Fibroblast of skin of abdomen (primary cell): ENCODE data around the gene SNX10.

Source experiments
- DNase-seq: peaks from one replicate; pipeline ENCODE4 v3.0.0-alpha.2; 2013

Gene SNX10

DNA sequence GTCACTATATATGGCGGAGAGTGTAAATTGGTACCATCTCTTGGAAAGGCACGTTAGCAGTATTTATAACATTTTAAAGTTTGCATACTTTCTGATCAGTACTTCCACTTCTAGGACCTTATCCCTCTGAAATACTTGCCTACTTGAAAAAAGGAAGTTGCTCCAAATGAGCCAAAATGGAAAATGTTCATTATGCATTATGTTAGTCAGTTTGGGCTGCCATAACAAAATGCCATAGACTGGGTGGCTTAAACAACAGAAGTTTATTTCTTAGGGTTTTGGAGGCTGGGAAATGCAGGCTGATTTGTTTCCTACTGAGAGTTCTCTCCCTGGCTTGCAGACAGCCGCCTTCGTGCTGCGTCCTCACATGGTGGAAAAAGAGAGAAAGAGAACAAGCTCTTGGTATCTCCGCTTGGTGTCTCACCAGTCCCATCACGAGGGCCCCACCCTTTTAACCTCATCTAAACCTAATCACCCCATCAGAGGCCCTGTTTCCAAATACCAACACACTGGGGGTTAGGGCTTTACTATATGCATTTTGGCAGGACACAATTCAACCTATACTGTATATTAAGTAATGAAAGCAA lies 6.9 kb downstream of the SNX10 start:
- no peak for DNase-seq

DNA sequence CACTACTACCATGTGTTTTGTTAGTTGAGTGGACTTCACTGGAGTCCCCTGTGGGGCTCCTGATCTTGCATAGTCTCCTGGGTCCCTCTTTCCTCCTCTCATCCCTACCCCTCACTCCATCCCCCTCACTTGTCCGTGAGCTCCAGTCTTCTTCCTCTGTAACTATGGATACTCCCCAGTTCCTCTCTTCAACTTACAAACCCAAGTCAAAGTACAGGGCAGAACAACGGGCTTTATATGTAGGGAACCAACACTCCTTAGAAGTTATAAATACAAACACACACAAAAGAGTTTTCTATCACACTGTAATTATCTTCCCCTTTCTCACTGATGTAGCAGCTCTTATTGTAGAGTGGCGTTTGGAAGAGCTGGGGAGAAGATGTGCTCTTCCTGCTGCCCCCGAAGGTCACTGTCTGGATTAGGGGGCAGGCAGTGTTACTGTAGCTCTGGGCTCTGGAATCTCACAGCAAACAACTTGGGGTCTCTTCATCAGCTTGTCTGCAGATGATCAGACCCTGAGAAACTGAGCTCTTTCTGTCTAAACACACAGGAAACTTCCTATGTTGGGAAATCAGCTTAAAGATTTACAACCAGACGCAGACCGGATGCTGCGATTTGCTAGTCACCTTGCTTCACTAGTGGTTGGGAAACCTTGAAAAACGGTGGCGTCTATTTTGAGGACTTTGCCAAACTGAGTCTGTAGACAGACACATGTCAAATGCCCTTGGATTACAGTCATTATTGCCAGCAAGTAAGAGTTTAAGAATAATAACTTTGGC lies 13.6 kb downstream of the SNX10 start:
- no peak for DNase-seq

DNA sequence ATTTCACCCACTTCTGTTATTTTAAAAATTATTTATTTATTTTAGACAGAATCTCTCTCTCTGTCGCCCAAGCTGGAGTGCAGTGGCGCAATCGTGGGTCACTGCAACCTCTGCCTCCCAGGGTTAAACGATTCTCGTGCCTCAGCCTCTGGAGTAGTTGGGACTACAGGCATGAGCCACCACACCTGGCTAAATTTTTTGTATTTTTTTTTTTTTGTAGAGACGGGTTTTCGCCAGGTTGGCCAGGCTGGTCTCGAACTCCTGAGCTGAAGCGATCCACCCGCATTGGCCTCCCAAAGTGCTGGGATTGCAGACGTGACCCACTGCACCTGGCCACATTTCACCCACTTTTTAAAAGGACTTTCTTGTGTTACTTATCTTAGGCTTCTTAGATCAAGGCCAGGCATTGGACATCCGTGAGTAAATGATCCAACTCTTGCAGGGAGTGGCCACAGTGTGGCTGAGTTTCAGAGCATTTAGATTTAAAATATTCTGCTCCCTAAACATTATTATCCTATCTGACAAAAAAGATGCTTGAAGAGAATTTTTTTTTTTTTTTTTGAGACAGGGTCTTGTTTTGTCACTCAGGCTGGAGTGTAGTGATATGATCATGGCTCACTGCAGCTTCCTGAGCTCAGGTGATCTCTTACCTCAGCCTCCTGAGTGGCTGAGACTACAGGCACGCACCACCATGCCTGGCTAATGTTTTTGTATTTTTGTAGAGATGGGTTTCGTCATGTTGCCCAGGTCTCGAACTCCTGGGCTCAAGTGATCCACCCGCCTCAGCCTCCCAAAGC lies 14.4 kb downstream of the SNX10 start:
- DNase-seq = no peak

DNA sequence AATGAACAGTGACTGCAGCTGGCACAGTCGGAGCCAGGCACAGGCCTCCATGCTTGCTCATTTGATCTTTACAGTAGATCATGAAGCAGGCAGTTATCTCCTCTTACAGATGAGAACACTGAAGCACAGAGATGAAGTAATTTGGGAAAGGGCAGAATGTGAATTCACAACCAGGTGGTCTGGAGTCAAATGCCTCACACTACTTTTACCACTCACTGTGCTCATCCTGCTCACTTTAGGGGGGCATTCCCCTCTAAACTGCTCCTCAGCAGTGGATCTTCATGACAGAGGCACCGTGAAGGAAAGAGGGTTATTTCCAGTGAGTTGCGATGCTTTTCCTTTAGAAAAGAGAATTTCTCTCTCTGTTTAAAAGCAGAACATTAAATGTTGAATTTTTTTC lies 15.1 kb downstream of the SNX10 start:
- DNase-seq = no peak

DNA sequence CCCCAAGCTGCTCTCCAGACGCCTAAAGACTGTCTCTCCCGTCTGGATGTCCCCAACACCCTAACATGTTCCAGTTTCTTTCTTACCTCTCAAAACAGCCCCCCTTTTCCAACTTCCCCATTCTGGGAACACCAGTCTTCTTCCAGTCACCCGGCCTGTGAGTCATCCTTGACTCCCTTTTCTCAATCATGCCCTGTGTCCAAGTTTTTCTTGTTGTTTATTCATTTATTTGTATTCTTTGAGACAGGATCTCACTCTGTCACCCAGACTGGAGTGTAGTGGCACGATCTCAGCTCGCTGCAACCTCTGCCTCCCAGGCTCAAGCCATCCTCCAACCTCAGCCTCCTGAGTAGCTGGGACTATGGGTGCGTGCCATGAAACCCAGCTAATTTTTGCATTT lies 15.6 kb downstream of the SNX10 start:
- no peak for DNase-seq

DNA sequence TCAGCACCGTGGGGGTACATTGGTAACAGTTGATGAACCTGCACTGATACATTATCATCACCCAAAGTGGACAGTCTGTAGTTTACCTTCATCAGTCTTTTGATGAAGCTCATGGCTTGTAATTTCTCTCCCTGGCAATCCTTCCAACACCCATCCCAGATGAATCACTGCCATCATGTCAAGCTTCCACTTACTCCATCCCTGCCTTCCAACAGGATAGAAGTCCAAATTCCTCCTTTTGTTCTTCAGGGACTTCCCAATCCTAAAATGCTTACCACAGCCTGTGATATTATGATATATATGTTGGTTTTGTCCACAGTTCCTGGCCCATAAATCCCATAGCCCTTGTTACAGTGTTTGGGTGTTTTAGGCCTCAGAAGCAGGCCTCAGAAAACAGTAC lies 16.1 kb downstream of the SNX10 start:
- DNase-seq = no peak

DNA sequence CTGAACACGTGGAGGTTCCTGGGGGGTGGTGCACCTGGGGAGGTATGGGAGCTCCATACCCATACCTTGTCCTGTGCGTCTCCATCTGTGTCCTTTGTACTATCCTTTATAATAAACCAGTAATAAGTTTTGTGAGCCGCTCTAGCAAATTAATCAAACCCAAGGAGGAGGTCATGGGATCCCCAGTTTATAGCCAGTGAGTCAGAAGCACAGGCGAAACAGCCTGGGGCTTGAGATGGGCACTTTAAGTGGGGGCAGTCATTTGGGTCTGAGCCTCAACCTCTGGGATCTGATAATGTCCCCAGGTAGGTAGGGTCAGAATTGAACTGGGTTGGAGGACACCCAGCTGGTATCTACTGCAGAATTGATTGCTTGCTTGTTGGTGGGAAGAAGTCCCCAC lies 16.9 kb downstream of the SNX10 start:
- no peak for DNase-seq

DNA sequence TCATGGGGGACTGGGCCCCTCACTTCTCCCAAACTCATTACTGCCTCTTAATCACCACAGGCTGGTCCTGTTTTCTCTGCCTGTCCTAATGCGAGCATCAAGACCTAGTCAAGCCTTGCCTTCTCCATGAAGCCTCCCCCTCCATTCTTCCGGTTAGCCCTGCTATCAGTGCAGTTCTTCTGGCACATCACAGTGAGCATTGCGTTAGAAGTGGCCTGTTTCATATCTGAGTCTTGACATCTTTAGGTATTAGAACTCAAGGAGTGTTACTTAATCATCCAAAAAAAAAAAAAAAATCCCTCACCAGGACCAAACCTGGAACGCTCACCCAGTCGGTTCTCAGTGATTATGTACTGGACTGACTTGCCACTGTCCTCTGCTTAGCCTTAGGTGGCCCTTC lies 17.4 kb downstream of the SNX10 start:
- no peak for DNase-seq

DNA sequence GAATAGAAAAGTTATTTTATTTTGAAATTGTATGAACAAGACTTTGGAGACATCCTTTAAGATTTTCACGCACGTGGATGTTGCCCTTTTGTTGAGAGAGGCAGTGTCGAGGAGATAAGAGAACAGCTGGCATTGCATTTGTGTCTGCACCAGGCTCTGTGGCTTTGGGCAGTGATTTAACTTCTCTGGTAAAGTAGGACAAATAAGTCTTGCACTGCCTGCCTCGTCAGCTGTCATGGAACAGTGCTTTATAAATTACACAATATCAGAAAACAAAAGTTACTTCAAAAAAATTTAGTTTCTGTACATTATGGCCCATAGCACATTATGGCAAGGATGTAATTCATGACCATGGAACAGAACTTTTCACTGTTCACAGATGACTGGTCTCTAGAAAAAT lies 20.1 kb downstream of the SNX10 start:
- no peak for DNase-seq

DNA sequence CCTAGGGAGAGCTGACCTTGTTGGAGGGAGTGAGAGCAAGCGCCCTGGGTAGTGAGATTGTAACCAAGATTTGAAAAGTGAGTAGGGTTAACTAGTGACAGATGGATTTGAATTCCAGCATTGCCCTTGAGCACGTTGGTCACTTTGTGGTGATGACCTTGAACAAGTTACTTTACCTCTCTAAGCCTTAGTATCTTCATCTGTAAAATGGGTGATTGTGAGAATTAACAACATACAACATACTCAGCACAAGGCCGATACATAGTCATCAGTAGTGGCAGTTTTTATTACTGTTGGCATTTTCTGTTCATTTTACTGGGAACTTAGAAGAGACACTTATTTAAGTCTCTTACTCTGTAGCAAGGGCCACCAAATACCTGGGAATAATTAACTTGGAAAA lies 25.5 kb downstream of the SNX10 start:
- DNase-seq = no peak

DNA sequence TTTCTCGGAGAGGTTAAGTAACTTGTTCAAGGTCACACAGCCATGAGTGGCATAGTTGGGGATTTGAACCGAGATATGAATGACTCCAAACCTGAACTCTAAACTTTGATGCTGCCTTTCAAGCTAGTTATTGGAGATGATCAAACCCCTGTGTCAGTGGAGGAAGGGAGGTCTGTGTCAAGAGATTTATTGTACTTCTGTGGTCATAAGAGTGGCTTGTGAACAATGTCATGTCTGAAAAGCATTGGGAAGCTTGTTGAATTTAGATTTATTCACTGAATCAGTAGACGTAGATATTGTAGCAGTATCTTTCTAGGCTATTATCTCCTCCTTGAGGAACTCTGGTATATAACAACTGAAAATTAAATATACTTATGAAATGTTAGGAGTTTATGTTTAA lies 27.3 kb downstream of the SNX10 start:
- no peak for DNase-seq

DNA sequence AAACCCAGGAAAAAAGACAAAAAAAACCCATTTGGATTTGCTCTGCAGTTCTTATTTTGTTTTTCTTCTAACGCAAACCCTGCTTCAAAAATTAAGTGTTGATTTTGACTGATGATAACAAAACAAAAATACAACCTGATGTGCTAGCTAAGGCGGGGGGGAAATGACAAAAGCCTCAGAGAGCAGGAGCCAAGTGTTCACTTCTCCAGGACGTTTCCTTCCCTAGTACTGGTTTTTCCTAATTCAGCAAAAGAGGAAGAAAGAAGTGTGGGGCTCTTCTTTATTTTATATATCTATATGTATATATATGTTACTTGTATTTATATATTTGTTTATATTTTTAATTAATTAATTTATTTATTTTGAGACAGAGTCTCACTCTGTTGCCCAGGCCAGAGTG lies 28.0 kb downstream of the SNX10 start:
- DNase-seq = no peak

DNA sequence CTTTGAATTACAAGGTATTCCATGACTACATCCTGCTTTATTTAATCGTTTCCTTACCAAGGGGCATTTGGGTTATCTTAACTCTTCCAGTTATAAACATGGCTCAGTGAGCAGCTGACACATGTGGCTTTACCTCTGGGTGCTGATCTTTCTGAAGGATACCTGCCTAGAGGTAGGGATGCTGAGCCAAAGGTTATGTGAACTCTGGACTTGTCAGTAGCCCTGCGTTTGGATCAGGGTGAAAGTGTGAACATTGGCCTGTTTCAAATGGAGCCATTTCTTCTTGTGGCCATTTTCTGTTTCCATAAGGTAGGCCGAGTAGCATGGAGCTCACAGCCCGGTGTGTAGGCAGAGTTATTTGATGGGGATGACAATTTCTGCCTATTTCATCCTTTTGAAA lies 29.2 kb downstream of the SNX10 start:
- no peak for DNase-seq

DNA sequence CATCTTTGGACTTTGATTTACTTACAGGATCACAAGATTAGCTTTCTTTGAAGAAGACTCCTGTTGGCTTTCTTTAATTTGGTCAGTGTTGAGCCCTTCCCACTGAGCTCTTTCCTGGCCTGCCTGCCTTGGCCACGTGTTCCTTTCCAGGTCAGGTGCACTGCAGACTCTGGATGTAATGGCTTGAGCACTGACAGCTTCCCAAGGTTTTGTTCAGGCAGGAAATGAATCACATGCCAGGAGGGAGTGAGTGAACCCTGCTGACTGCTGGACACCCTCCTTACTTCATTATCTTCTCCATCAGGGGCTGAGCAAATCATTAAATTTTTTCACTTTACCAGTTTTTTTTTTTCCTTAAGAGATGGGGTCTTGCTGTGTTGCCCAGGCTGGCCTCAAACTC lies 29.8 kb downstream of the SNX10 start:
- DNase-seq = no peak

DNA sequence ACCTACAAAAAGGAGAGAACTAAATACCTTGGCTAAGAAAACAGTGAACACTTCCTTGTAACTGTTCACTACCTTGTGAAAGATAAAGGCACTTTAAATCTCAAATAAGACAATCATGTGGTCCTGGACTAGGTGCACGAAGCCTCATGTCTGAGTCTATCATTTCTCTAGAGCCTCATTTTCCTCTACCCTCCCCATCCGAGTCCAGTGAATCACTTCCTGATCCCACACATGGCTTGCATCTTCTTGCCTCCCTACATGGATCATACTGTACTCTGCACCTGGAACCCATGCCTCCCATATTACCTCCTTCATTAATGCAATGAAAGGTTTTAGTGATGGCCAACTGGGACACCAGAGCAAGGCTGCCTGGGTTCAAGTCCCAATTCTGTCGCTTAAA lies 34.5 kb downstream of the SNX10 start:
- no peak for DNase-seq

DNA sequence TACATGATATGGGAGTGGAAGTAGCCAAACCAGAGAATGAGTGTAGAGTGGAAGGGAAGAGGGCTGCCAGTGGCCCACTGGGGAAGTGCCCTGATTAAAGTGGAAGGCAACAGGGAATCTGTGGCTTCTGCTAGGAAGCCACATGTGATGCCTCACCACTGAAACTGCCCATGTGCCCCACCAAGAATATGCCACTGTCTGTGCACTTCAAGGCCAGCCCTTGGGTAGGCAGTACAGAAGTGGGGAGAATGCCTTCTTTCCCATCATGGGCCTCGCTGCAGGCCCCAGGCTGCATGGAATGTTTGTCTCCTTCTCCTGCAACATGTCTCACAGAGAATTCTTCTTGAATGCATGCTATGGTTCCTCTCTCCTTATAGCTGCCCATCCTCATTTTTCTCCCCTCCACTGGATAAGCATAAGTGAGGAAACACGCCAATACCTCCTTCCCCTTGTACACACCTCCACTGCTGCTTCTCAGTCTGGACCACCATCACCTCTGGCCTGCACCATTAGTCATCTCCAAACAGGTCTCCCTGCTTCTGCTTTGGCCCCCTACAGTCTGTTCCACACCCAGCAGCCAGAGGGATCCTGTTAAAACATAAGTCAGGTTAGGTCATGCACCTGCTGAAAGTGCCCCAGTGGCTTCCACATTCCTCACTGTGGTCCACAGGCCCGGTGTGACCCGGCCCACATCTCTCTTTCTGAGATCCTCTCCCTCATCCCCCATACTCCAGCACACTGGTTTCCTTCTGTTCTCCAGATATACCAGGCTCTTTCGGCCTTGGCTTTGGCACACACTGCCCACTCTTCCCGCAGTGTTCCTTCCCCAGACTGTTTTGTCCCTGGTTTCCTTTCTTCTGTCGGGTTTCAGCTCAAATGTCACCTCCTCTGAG lies 37.1 kb downstream of the SNX10 start:
- no peak for DNase-seq

DNA sequence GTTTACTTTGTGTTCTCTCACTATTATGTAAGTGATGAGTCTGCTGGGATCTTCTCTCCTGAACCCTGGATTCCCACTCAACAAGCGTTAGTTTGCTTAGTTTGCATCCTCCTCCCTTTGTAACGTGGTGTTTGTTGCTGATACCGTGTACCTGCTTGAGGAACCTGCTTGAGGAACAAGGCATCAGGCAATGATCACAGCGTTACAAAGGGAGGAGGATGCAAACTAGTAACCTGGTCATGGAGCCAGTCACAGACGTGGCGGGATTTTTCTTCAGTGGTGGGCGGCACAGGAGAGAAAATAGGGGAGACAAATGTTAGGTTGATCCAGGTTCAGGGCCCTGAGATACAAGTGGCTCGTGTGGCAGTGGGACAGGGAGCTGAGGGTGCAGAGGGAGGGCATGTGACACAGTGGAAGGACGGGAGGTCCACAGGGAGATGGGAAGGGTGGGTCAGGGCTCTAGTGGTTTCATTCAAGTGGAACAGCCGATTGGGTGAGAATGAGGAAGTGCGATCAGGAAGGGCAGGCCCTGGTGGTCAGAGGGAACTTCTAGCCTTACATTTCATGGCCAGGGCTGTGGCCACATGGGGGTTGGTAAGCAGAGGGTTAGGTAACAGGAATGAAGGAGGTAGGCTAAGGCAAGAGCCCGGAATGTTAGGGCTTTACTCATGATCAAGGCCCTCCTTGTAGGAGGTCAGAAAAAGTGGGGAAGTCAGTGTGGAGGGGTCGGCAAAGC lies 38.0 kb downstream of the SNX10 start:
- DNase-seq = no peak

DNA sequence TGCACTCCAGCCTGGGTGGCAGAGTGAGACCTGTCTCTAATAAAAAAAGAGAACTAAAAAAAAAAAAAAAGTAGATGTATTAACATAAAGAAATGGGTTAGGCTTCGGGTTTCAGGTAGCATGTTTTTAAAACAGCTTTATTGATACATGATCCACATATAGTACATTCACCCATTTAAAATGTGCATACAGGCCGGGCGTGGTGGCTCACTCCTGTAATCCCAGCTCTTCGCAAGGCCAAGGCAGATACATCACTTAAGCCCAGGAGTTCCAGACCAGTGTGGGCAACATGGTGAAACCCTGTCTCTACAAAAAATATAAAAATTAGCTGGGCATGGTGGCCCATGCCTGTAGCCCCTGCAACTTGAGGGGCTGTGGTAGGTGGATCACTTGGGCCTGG lies 39.5 kb downstream of the SNX10 start:
- DNase-seq = no peak

DNA sequence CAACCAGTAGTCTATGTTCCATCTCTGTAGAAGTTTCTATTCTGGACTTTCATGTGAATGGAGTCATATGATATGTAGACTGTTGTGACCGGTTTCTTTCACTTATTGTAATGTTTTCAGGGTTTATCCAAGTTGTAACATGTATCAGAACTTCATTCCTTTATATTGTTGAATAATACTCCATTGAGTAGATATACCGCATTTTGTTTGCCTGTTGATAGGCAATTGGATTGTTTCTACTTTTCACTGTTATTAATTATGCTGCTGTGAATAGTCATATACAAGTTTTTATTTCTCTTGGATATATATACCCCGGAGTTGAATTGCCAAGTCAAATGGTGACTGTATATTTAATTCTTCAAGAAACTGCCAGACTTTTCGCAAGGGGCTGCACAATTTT lies 40.1 kb downstream of the SNX10 start:
- DNase-seq = no peak

DNA sequence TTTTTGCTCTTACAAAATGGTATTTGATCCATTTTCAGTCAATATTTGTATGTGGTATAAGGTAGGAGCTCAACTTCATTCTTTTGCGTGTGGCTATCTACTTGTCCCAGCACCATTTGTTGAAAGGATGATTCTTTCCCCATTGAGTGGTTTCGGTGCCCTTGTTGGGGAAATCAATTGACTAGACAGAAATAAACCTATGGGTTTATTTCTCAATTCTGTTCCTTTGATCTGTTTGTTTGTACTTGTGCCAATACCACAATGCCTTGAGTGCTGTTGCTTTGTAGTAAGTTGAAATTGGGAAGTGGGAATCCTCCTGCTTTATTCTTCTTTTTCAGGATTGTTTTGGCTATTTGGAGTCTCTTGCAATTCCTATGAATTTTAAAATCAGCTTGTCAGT lies 41.0 kb downstream of the SNX10 start:
- DNase-seq = no peak

DNA sequence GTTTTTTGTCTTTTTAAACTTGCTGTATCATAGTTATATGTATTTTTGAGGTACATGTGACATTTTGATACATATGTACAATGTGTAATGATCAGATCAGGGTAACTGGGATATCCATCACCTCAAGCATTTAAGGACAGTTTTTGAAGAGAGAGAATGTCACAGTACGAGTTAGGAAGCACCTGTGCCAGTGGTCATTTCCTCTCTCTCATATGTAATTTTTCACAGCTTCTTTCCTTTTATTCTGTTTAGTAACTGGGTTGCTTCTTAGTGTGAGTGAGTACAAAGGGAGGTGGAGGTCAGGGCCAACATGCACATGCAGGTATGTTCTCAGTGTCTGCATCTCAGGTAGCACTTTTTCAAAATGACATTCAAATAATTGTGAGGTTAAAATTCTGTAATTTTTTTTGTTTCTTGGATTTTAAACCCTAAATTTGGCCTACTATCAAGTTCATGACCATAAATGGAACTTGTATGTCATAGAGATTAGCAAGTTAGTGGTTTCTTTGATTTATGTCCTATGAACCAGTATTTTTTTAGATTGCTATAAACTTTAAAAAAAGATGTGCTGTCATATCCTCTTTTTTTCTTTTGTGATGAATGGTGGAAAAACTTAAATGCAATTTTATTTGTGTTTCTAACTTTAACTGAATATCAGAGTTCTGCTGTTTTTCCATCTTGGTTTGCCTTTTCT lies 42.7 kb downstream of the SNX10 start:
- no peak for DNase-seq
